ENCODE measurements around the gene CPB1.

Gene CPB1

GRCh38 chr3:148856384-148856783 lies 28.8 kb downstream of the CPB1 start:
- no peak for ATAC-seq
- Mint-ChIP-seq H3K27me3 (no peaks in the 10 kb centered on the region), H3K4me3 (no peak overlapping the region), H3K4me1 (no peaks in the 10 kb centered on the region), H3K27ac (no peak overlapping the region), H3K9me3 (no peaks in the 10 kb centered on the region), H3K36me3 (no peaks in the 10 kb centered on the region)

- Mint-ChIP-seq H3K27ac (no peak overlapping the region), H3K36me3 (no peaks in the 10 kb centered on the region), H3K27me3 (peaks cover 7% of the 10 kb centered on the region), H3K4me3 (no peak overlapping the region), H3K9me3 (no peaks in the 10 kb centered on the region), H3K4me1 (no peaks in the 10 kb centered on the region)
- no peak for ATAC-seq
These were observed 29.7 kb downstream of the CPB1 start for GRCh38 chr3:148857316-148857715.

- ATAC-seq, result no peak
These were observed 33.8 kb downstream of the CPB1 start for GRCh38 chr3:148861277-148861869.

GRCh38 chr3:148863297-148863696 lies 35.7 kb downstream of the CPB1 start:
- no peaks in the 10 kb centered on the region for H3K4me1 Mint-ChIP-seq
- no peak overlapping the region for H3K27ac Mint-ChIP-seq
- H3K27me3 Mint-ChIP-seq, result peaks cover 32% of the 10 kb centered on the region
- H3K36me3 Mint-ChIP-seq, result no peaks in the 10 kb centered on the region
- no peak overlapping the region for H3K4me3 Mint-ChIP-seq
- ATAC-seq, result no peak
- no peaks in the 10 kb centered on the region for H3K9me3 Mint-ChIP-seq

More at GRCh38 chr3:148861277-148861869, 33.8 kb downstream of the CPB1 start:
- Mint-ChIP-seq H3K9me3 (no peaks in the 10 kb centered on the region), H3K4me1 (no peaks in the 10 kb centered on the region), H3K27me3 (peaks cover 13% of the 10 kb centered on the region), H3K4me3 (no peak overlapping the region), H3K36me3 (no peaks in the 10 kb centered on the region), H3K27ac (no peak overlapping the region)

GRCh38 chr3:148863814-148864213 lies 36.2 kb downstream of the CPB1 start:
- Mint-ChIP-seq H3K4me1 (no peaks in the 10 kb centered on the region), H3K4me3 (no peak overlapping the region)

GRCh38 chr3:148865049-148865448 lies 37.4 kb downstream of the CPB1 start, which contains the start of gene CPA3:
TSS of gene CPA3 (plus strand) at chr3:148865296. CDS start at chr3:148865308, 12 bp downstream.
- no peak for ATAC-seq
- no peaks in the 10 kb centered on the region for H3K4me1 Mint-ChIP-seq
- no peaks in the 10 kb centered on the region for H3K9me3 Mint-ChIP-seq
- no peak within 1 kb of the TSS for H3K27ac Mint-ChIP-seq
- H3K27me3 Mint-ChIP-seq, result peaks cover 34% of the 10 kb centered on the region
- H3K4me3 Mint-ChIP-seq, result no peak within 1 kb of the TSS
- H3K36me3 Mint-ChIP-seq, result no peaks in the 10 kb centered on the region

More at GRCh38 chr3:148863814-148864213, 36.2 kb downstream of the CPB1 start:
- no peaks in the 10 kb centered on the region for H3K36me3 Mint-ChIP-seq
- H3K9me3 Mint-ChIP-seq, result no peaks in the 10 kb centered on the region
- peaks cover 34% of the 10 kb centered on the region for H3K27me3 Mint-ChIP-seq
- ATAC-seq, result no peak
- no peak overlapping the region for H3K27ac Mint-ChIP-seq

- Mint-ChIP-seq H3K4me1 (no peaks in the 10 kb centered on the region), H3K27ac (no peak overlapping the region), H3K36me3 (no peaks in the 10 kb centered on the region), H3K4me3 (no peak overlapping the region), H3K27me3 (peaks cover 34% of the 10 kb centered on the region), H3K9me3 (no peaks in the 10 kb centered on the region)
- ATAC-seq, result no peak
These were observed 38.6 kb downstream of the CPB1 start for GRCh38 chr3:148866261-148866660.

GRCh38 chr3:148873270-148873927 lies 45.8 kb downstream of the CPB1 start:
- Mint-ChIP-seq H3K4me3 (no peak overlapping the region), H3K4me1 (no peaks in the 10 kb centered on the region), H3K27ac (no peak overlapping the region), H3K9me3 (no peaks in the 10 kb centered on the region), H3K36me3 (no peaks in the 10 kb centered on the region), H3K27me3 (peaks cover 10% of the 10 kb centered on the region)
- peak; percentile 25 for ATAC-seq

- no peak overlapping the region for H3K27ac Mint-ChIP-seq
- ATAC-seq, result no peak
- H3K27me3 Mint-ChIP-seq, result peaks cover 10% of the 10 kb centered on the region
- H3K9me3 Mint-ChIP-seq, result no peaks in the 10 kb centered on the region
- no peaks in the 10 kb centered on the region for H3K4me1 Mint-ChIP-seq
- H3K36me3 Mint-ChIP-seq, result no peaks in the 10 kb centered on the region
- H3K4me3 Mint-ChIP-seq, result no peak overlapping the region
These were observed 46.4 kb downstream of the CPB1 start for GRCh38 chr3:148873977-148874376.

- H3K36me3 Mint-ChIP-seq, result no peaks in the 10 kb centered on the region
- no peaks in the 10 kb centered on the region for H3K9me3 Mint-ChIP-seq
- ATAC-seq, result no peak
These were observed 50.5 kb downstream of the CPB1 start for GRCh38 chr3:148878095-148878494.

GRCh38 chr3:148879256-148879655 lies 51.6 kb downstream of the CPB1 start:
- H3K36me3 Mint-ChIP-seq, result no peaks in the 10 kb centered on the region
- H3K27me3 Mint-ChIP-seq, result peaks cover 10% of the 10 kb centered on the region
- H3K4me1 Mint-ChIP-seq, result no peaks in the 10 kb centered on the region
- no peak for ATAC-seq
- H3K9me3 Mint-ChIP-seq, result no peaks in the 10 kb centered on the region
- H3K27ac Mint-ChIP-seq, result no peak overlapping the region
- H3K4me3 Mint-ChIP-seq, result no peak overlapping the region

More at GRCh38 chr3:148878095-148878494, 50.5 kb downstream of the CPB1 start:
- no peaks in the 10 kb centered on the region for H3K4me1 Mint-ChIP-seq
- H3K27me3 Mint-ChIP-seq, result peaks cover 10% of the 10 kb centered on the region
- no peak overlapping the region for H3K27ac Mint-ChIP-seq
- no peak overlapping the region for H3K4me3 Mint-ChIP-seq

- H3K4me3 Mint-ChIP-seq, result no peak overlapping the region
- H3K9me3 Mint-ChIP-seq, result no peaks in the 10 kb centered on the region
- no peaks in the 10 kb centered on the region for H3K4me1 Mint-ChIP-seq
- H3K27ac Mint-ChIP-seq, result no peak overlapping the region
- no peaks in the 10 kb centered on the region for H3K36me3 Mint-ChIP-seq
- peaks cover 10% of the 10 kb centered on the region for H3K27me3 Mint-ChIP-seq
- no peak for ATAC-seq
These were observed 53.1 kb downstream of the CPB1 start for GRCh38 chr3:148880681-148881080.

GRCh38 chr3:148881286-148881685 lies 53.7 kb downstream of the CPB1 start:
- Mint-ChIP-seq H3K27ac (no peak overlapping the region), H3K27me3 (peaks cover 10% of the 10 kb centered on the region), H3K36me3 (no peaks in the 10 kb centered on the region), H3K9me3 (no peaks in the 10 kb centered on the region), H3K4me3 (no peak overlapping the region), H3K4me1 (no peaks in the 10 kb centered on the region)
- no peak for ATAC-seq

- Mint-ChIP-seq H3K27me3 (peaks cover 2% of the 10 kb centered on the region), H3K4me3 (no peak overlapping the region), H3K4me1 (no peaks in the 10 kb centered on the region), H3K36me3 (no peaks in the 10 kb centered on the region), H3K9me3 (no peaks in the 10 kb centered on the region), H3K27ac (no peak overlapping the region)
- ATAC-seq, result no peak
These were observed 54.7 kb downstream of the CPB1 start for GRCh38 chr3:148882288-148882687.

- H3K36me3 Mint-ChIP-seq, result no peaks in the 10 kb centered on the region
- H3K27me3 Mint-ChIP-seq, result no peaks in the 10 kb centered on the region
- no peak overlapping the region for H3K4me3 Mint-ChIP-seq
- H3K4me1 Mint-ChIP-seq, result no peaks in the 10 kb centered on the region
- H3K27ac Mint-ChIP-seq, result no peak overlapping the region
- no peaks in the 10 kb centered on the region for H3K9me3 Mint-ChIP-seq
- no peak for ATAC-seq
These were observed 55.6 kb downstream of the CPB1 start for GRCh38 chr3:148883163-148883562.

GRCh38 chr3:148884261-148884660 lies 56.6 kb downstream of the CPB1 start:
- Mint-ChIP-seq H3K9me3 (no peaks in the 10 kb centered on the region), H3K4me3 (no peak overlapping the region), H3K27ac (no peak overlapping the region), H3K27me3 (no peaks in the 10 kb centered on the region), H3K36me3 (no peaks in the 10 kb centered on the region), H3K4me1 (no peaks in the 10 kb centered on the region)
- no peak for ATAC-seq

All from stimulated activated memory B cell treated with anti-CD40 and anti-IgM and Interleukin-4, amounts not matched to agents 10 μg/mL and 1 μg/mL and 100 μg/mL, for 72 hours (primary cell).